ENCODE measurements around the gene CD80. TPM values are rescaled to one million over a fixed set of nuclear protein-coding genes. Genes with fewer than 3 reads are reported as not detected.
A peak's percentile ranks its signal among the peaks of the same experiment; 100 is the strongest.

Gene CD80
- total RNA-seq, 1 experiment from 2014 or later = not detected

- no peak for DNase-seq (ENCODE audit: low read depth in 1 of 2, low spot score in 2 of 2)
- no peaks in the 10 kb centered on the region for H3K27me3 ChIP-seq (replicated peaks)
- H3K4me3 ChIP-seq = no peak overlapping the region
- H3K27ac ChIP-seq = no peak overlapping the region
- peaks cover 17% of the 10 kb centered on the region for H3K4me1 ChIP-seq (replicated peaks)
- H3K9me3 ChIP-seq (replicated peaks) = no peaks in the 10 kb centered on the region
- no peaks in the 10 kb centered on the region for H3K36me3 ChIP-seq
These were observed 33.4 kb upstream of the CD80 start for GRCh38 chr3:119592861-119593260.

DNA sequence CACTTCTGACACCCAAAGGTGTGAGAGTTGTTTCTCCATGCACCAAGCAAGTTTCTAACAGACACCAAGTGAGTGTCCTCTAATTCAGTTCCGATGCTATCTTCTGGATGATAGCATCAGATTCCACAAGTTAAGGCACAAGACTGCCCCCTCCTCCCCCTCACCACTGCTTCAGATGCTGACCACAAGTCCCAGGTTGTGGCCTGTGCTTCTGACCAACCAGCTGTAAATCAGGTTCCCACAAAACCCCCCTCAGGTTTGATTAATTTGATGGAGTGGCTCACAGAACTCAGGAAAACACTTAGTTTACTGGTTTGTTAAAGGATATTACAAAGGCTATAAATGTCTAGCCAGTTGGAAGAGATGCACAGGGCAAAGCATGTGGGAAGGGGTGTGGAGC is 31.3 kb upstream of the CD80 start:
- Histone ChIP-seq H3K27ac (no peak overlapping the region), H3K36me3 (no peaks in the 10 kb centered on the region), H3K4me3 (no peak overlapping the region), H3K4me1 (replicated peaks) (peaks cover 1% of the 10 kb centered on the region), H3K9me3 (replicated peaks) (no peaks in the 10 kb centered on the region), H3K27me3 (replicated peaks) (no peaks in the 10 kb centered on the region)
- DNase-seq (ENCODE audit: low read depth in 1 of 2, low spot score in 2 of 2) = no peak

- H3K4me1 ChIP-seq (replicated peaks) = no peaks in the 10 kb centered on the region
- H3K36me3 ChIP-seq = no peaks in the 10 kb centered on the region
- H3K27me3 ChIP-seq (replicated peaks) = no peaks in the 10 kb centered on the region
- H3K27ac ChIP-seq = no peak overlapping the region
- no peak overlapping the region for H3K4me3 ChIP-seq
- H3K9me3 ChIP-seq (replicated peaks) = no peaks in the 10 kb centered on the region
- DNase-seq (ENCODE audit: low read depth in 1 of 2, low spot score in 2 of 2) = no peak
These were observed 29.8 kb upstream of the CD80 start for GRCh38 chr3:119589102-119589773.

- no peak for DNase-seq (ENCODE audit: low read depth in 1 of 2, low spot score in 2 of 2)
- Histone ChIP-seq H3K4me1 (replicated peaks) (no peaks in the 10 kb centered on the region), H3K36me3 (no peaks in the 10 kb centered on the region), H3K27ac (no peak overlapping the region), H3K27me3 (replicated peaks) (no peaks in the 10 kb centered on the region), H3K9me3 (replicated peaks) (no peaks in the 10 kb centered on the region), H3K4me3 (no peak overlapping the region)
These were observed 28.7 kb upstream of the CD80 start for GRCh38 chr3:119588112-119588511.

DNA sequence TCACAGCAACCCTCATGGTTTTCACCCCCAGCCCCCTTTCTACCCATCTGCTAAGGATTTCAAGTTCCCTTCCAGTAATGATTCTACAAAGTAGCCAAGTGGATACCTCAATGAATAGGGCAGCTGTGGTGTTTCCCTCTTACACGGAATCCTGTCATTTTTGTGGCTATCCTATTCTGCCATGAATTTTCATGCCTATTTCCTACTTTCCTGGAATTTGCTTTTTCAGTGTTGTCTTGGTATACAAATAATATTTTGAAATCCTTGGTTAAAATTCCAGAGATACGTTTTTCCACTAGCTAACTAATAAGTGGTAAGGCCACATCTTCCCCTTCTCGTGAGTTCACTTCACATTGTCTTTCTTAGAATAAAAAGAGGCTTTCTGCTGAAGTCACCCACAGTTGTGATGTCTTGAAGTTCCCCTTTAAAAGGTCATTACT is 27.3 kb upstream of the CD80 start:
- Histone ChIP-seq H3K36me3 (no peaks in the 10 kb centered on the region), H3K27me3 (replicated peaks) (no peaks in the 10 kb centered on the region), H3K4me3 (no peak overlapping the region), H3K27ac (no peak overlapping the region), H3K9me3 (replicated peaks) (no peaks in the 10 kb centered on the region), H3K4me1 (replicated peaks) (no peaks in the 10 kb centered on the region)
- DNase-seq (ENCODE audit: low read depth in 1 of 2, low spot score in 2 of 2) = no peak

DNA sequence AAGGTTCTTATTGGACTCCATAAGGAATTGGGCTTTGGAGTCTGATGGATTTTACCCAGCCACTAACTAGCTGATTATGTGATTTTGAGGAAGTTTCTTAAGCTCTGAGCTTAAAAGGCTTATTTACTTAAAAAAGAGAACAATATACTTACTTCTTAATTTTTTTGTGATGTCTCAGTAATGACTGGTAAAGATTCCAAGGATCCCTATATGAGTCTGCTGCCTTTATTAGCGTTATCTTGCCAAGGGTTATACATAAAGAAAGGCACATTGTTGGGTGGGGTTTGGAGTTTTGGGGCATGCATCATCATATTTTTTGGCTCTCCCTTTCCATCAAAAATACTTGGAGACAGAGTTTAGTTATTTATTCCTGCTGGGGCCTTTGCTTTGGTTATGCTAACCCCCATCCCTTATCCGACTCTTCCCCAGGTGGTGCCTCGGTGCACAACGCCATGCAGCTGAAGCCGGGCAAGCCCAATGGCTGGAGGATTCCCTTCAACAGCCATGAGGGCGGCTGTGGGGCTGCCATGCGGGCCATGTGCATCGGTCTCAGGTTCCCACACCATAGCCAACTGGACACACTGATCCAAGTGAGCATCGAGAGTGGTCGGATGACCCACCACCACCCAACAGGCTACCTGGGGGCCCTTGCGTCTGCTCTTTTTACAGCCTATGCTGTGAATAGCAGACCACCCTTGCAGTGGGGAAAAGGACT is 26.6 kb upstream of the CD80 start:
- no peak for DNase-seq (ENCODE audit: low read depth in 1 of 2, low spot score in 2 of 2)
- no peaks in the 10 kb centered on the region for H3K36me3 ChIP-seq
- no peaks in the 10 kb centered on the region for H3K27me3 ChIP-seq (replicated peaks)
- H3K4me3 ChIP-seq = no peak overlapping the region
- no peak overlapping the region for H3K27ac ChIP-seq
- no peaks in the 10 kb centered on the region for H3K9me3 ChIP-seq (replicated peaks)
- no peaks in the 10 kb centered on the region for H3K4me1 ChIP-seq (replicated peaks)

- no peak for DNase-seq (ENCODE audit: low read depth in 1 of 2, low spot score in 2 of 2)
- H3K27ac ChIP-seq = no peak overlapping the region
- peaks cover 2% of the 10 kb centered on the region for H3K4me1 ChIP-seq (replicated peaks)
- H3K9me3 ChIP-seq (replicated peaks) = no peaks in the 10 kb centered on the region
- no peaks in the 10 kb centered on the region for H3K27me3 ChIP-seq (replicated peaks)
- H3K36me3 ChIP-seq = no peaks in the 10 kb centered on the region
- no peak overlapping the region for H3K4me3 ChIP-seq
These were observed 25.8 kb upstream of the CD80 start for GRCh38 chr3:119585208-119585607.

- H3K27ac ChIP-seq = no peak overlapping the region
- H3K36me3 ChIP-seq = no peaks in the 10 kb centered on the region
- no peak overlapping the region for H3K4me3 ChIP-seq
- peaks cover 6% of the 10 kb centered on the region for H3K4me1 ChIP-seq (replicated peaks)
- H3K27me3 ChIP-seq (replicated peaks) = no peaks in the 10 kb centered on the region
- no peaks in the 10 kb centered on the region for H3K9me3 ChIP-seq (replicated peaks)
- no peak for DNase-seq (ENCODE audit: low read depth in 1 of 2, low spot score in 2 of 2)
These were observed 22.8 kb upstream of the CD80 start for GRCh38 chr3:119582178-119582577.

- no peaks in the 10 kb centered on the region for H3K27me3 ChIP-seq (replicated peaks)
- H3K9me3 ChIP-seq (replicated peaks) = no peaks in the 10 kb centered on the region
- no peaks in the 10 kb centered on the region for H3K36me3 ChIP-seq
- H3K4me1 ChIP-seq (replicated peaks) = peaks cover 6% of the 10 kb centered on the region
- peak overlapping the region; percentile 51 for H3K4me3 ChIP-seq
- H3K27ac ChIP-seq = peak overlapping the region; percentile 46
- DNase-seq (ENCODE audit: low read depth in 1 of 2, low spot score in 2 of 2) = peak in 1 of 2 experiments; percentile 50
These were observed 20.8 kb upstream of the CD80 start for GRCh38 chr3:119580067-119580760.

DNA sequence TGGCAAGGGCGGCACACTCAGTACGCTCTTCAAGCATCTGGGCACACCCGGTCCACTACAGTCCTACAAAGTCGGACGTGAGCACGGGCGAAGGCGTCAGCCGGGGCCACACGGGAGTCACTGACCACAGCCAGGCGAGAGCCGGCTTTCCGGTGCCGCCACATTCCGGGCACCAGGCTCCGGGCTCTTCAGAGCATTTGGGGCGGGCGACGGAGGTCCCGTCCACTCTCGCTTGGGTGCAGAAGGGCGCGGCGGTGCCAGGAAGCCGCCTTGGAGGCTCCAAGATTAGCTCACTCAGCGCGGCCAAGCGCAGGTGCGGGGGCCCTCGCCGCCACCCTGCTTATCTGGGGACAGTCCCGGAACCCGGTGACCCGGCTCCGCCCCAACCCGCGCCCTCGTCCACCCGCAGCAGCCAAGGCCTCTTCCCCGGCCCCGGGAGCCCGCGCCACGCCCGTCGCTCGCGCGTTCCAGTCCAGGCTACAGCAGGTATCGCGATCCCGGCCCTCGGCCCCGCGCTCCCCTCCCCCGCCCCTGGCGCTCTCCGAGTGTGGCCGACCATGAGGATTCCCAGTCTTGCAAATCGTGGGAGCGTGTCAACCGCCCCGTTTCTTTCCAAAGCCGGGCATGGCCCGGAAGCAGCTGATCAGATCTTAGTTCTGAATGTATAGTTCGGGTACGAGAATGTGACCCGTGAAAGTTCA is 20.1 kb upstream of the CD80 start, which contains the start of gene ADPRH:
Gene ADPRH (plus strand): TSS at position 127 of the 701 bp plus-strand sequence. CDS start 2,678 bp downstream, outside the sequence.
- Histone ChIP-seq H3K4me1 (replicated peaks) (peaks cover 6% of the 10 kb centered on the region), H3K27ac (peak within 1 kb of the TSS; percentile 46), H3K9me3 (replicated peaks) (no peaks in the 10 kb centered on the region), H3K27me3 (replicated peaks) (no peaks in the 10 kb centered on the region), H3K36me3 (no peaks in the 10 kb centered on the region), H3K4me3 (peak within 1 kb of the TSS; percentile 51)
- peak; percentile 58 to 71 for DNase-seq (ENCODE audit: low read depth in 1 of 2, low spot score in 2 of 2)

GRCh38 chr3:119575507-119575906 is 16.1 kb upstream of the CD80 start:
- no peaks in the 10 kb centered on the region for H3K9me3 ChIP-seq (replicated peaks)
- no peak overlapping the region for H3K27ac ChIP-seq
- H3K4me3 ChIP-seq = no peak overlapping the region
- no peaks in the 10 kb centered on the region for H3K36me3 ChIP-seq
- DNase-seq (ENCODE audit: low read depth in 1 of 2, low spot score in 2 of 2) = no peak
- H3K4me1 ChIP-seq (replicated peaks) = peaks cover 6% of the 10 kb centered on the region
- H3K27me3 ChIP-seq (replicated peaks) = no peaks in the 10 kb centered on the region

GRCh38 chr3:119571688-119572087 is 12.3 kb upstream of the CD80 start:
- DNase-seq (ENCODE audit: low read depth in 1 of 2, low spot score in 2 of 2) = no peak
- H3K27ac ChIP-seq = no peak overlapping the region
- H3K27me3 ChIP-seq (replicated peaks) = no peaks in the 10 kb centered on the region
- no peaks in the 10 kb centered on the region for H3K9me3 ChIP-seq (replicated peaks)
- H3K4me3 ChIP-seq = no peak overlapping the region
- no peaks in the 10 kb centered on the region for H3K36me3 ChIP-seq
- H3K4me1 ChIP-seq (replicated peaks) = no peaks in the 10 kb centered on the region

DNA sequence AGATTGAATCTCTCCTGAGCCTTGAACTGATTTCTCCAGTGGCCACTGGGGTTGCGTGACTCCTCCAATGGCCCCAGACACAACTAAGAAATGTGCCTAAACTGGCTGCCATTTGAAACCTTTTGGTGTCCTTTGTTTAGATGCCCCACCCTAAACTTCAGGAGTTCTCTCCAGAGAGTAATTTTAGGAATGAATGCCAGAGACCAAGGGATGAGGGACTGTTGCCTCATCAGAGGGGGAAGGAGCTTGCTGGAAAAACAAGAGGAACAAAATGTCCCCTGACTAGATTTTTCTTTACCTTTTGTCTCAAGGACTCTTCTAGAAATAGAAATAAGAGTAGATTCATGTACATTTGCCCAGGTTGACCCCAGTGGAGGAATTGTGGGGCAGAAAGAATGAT is 11.8 kb upstream of the CD80 start:
- Histone ChIP-seq H3K4me3 (no peak overlapping the region), H3K4me1 (replicated peaks) (no peaks in the 10 kb centered on the region), H3K27me3 (replicated peaks) (no peaks in the 10 kb centered on the region), H3K9me3 (replicated peaks) (no peaks in the 10 kb centered on the region), H3K36me3 (no peaks in the 10 kb centered on the region), H3K27ac (no peak overlapping the region)
- DNase-seq (ENCODE audit: low read depth in 1 of 2, low spot score in 2 of 2) = no peak
